NAMALWA (cell line): Measurements from ENCODE around the gene SELENOM.
"Not testable (repeated sequence)": the region's sequence is repeated elsewhere in the genome, so short reads cannot be mapped to it uniquely, and the experiment has no call there.

Experiments
- DNase-seq: peaks from one replicate; pipeline ENCODE4 v3.0.0-alpha.2; 2015; ENCODE audit warnings: low spot score

Gene SELENOM

DNA sequence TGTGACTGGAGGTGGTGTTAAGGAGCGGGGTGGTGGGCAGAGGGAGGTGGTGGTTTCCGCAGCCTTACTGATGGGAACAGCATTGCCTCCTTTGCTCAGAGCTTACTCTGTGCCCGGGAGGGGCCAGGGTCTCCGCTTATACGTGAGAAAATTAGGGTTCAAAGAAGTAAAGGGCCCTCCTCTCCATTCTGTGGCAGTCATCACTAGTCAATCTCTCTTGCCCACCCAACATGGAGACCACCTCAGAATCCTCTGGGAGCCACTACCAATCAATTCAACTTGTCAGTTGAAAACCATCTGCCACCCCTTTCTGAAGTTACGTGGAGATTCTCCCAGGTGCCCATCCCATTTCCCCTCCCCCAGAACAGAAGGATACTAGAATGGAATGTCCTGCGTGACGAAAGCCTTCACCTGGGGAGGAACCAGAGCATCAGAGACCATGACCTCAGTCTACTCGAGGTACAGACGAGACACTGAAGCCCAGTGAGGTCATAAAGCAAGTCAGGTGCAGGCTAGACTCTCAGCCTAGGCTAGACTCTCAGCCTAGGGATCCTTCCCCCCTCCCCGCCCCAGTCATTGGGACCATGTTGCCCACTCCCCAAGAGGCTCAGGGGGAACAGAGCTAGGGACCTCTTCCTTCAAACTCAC, 2.0 kb downstream of the SELENOM start:
- no peak for DNase-seq

DNA sequence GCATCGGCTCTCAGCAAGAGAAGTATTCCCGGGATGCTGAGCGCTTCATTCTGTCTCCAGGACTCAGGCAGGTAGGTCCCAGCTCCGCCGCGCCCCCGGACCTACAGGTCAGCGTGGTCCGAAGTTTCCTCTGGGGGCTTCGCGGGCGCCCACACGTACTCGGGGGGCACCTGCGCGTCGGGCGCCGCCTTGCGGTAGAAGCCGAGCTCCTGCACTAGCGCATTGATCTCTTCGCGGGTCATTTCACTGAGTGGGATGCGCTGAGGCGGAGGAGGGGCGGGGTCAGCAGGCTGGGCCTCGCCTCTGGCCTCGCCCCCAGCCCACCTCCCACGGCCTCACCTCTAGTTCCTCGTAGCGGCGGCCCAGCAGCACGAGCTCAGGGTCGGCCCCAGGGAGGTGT, 2.5 kb downstream of the SELENOM start:
- DNase-seq, result no peak

DNA sequence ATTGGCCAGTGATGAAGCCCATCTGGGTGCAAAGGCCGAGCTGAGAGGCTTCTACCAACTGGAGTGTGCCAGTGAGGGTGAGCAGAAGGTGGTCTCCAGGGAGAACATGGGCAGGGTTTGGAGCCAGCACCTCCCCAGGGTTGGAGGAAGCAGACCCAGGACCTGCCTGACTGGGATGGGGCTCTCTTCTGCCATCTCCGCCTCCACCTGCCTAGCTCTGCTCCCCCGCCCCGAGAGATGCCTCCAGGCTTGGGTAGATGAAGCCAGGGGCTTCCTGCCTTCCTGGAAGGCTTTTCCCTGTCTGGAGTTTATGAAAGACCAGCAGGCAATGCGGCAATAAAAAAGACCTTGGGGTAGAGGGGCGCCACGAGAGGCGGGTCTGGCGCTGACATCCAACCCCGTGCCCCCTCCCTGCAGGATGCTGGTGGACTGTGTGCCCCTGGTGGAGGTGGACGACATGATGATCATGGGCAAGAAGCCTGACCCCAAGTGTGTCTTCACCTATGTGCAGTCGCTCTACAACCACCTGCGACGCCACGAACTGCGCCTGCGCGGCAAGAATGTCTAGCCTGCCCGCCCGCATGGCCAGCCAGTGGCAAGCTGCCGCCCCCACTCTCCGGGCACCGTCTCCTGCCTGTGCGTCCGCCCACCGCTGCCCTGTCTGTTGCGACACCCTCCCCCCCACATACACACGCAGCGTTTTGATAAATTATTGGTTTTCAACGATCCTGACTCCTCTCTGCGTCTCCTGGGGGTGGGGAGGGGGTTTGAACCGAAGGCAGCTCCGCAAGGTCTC, 3.3 kb downstream of the SELENOM start:
- DNase-seq, result no peak

DNA sequence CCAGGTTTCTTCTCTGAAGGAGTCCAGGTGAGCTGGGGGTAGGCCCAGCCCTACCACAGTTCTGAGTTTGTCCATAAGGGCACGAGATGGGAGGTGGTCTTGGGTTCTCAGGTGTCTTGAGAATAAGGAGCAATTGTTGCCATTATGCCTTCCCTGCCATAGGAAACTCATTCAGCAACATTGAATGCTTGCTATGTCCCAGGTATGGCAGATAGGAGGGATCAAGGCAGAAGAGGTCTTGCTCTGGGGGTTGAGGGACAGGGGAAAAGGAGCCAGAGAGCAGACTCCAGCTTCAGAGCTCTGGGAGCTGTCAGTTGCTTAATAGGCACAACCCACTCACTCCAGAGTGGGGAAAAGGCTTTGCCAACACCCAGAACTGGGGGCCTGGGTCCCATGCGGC, 4.3 kb downstream of the SELENOM start:
- DNase-seq, result no peak

DNA sequence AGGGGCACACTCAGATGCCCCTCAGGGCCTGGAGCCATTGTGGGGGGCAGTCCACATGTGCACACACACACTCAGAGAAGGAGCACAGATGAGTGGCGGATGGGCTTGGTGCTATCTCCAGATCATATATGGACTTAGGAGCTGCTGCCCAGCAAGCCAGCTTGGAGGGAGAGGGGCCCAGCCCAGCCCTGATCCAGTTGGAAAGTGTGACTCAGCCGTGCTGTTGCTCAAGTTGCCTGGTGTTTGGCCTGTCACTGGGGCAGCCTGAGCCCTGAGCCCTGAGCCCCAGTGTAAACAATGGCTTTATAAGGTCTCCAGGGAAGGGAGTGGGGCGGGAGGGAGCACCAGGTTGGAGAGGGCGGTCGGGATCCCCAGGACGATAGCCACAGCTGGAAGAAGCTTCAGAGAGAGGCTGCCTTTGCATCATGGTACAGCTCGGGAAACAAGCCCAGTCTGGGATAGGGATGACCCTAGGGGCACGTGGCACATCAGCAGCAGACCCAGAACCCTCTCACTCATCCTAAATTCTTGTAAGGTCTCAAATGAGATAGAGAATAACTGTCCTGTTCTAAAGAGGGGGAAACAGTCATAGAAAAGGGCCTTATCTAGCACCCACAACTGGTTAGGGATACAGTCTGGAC, 4.8 kb downstream of the SELENOM start:
- no peak for DNase-seq

DNA sequence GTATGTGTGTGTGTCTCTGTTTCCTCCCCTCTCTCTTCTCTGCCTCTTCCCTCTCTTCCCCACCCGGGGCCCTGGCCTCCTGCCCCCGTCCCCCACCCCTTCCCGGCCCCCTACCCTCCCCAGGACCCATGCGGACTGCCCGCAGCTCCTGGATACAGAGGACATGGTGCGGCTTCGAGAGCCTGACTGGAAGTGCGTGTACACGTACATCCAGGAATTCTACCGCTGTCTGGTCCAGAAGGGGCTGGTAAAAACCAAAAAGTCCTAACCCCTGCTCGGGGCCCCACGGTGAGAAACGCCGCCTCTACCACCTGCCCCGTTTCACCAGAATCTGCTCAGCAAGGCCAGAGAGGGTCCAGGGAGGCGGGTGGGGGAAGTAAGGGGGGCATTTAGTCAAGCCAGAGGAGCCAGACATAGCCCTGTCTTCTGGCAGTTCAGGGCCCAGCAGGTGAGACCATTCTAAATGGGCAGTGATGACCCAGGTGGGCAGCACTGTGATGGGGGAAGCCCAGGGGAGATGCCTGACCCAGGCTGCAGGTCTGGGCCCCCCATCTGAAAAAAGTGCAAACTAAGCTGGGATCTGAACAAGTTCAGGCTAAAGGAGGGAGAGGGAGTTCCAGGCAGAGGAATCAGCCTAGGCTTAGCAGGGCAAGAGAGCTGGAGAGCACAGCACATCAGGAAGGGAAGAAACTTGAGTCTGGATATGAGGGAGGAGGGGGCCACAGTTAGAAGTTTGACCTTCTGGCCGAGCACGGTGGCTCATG, 6.4 kb downstream of the SELENOM start:
- DNase-seq, result no peak

DNA sequence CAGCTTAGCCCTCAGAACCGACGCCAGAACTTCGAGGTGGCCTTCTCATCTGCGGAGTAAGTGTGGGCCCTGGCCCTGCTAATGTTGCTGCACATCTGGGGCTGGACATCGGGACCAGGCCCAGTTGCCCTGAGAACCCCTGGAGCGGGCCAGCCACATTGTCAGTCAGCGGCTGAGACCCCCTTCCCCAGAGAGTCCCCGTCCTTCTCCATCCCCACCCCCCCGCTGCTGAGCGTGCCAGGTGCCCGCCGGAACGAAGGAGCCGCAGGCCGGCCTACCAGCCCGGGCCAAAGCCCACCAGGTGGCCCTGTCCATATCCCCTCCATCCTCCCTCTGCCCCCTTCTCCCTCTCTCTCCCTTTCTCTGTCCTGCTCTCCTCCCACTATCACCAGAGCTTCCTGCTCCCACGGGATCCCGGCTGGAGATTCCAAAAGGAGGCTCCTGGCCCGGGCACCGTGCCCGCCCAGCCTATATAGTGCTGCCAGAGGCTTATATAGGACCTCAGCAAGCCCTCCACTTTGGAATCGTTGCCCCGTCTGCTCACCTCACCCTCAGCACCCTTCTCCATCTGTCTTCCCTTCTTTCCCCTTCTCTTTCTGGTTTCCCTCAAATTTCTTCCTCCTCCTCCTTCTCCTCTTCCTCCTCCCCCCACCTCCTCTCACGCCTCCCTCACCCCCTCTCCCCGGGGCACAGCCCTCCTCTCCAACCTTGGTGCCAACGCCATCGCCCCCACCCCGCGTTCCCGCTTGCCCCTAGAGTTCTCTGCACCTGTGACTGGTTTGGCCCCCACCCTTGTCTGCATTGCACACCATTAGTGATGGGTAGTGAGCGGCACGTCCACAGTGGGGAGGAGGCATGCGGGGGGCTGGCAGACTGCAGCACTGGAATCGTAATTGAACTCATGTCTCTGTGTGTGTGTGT, 7.3 kb downstream of the SELENOM start:
- DNase-seq, result no peak

DNA sequence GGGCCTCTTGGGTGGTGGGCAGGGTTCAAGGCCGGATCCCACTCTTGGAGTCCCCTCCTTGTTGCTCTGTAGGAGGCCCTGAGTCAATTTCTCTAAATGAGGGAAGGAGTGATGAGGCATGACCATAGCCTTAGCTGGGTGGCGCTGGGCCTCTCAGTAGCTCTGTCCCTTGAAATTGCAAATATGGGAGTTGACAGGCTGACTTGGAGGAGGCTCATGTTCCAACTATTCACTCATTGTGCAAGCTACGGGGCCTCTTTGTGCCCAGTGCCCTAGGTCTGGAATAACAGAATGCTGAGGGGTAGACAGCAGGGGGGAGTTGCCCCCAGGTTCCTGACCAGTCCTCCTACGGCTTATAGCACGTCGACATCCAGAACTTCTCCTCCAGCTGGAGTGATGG, 8.0 kb downstream of the SELENOM start:
- no peak for DNase-seq

DNA sequence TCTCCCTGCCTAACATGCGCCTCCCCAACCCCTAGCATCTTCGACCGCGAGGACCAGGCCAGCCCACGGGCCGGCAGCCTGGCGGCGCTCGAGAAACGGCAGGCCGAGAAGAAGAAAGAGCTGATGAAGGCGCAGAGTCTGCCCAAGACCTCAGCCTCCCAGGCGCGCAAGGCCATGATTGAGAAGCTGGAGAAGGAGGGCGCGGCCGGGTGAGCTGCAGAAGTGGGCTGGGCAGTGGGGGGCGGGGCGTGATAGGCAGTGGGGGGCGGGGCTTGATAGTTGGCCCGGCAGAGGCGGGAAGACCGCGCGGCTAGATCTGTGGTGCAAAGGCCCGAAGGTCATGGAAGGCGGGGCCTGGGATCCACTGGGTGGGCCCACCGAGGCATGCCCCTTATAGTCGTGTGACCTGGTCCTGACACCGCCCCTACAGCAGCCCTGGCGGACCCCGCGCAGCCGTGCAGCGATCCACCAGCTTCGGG, 8.7 kb downstream of the SELENOM start:
- no peak for DNase-seq

DNA sequence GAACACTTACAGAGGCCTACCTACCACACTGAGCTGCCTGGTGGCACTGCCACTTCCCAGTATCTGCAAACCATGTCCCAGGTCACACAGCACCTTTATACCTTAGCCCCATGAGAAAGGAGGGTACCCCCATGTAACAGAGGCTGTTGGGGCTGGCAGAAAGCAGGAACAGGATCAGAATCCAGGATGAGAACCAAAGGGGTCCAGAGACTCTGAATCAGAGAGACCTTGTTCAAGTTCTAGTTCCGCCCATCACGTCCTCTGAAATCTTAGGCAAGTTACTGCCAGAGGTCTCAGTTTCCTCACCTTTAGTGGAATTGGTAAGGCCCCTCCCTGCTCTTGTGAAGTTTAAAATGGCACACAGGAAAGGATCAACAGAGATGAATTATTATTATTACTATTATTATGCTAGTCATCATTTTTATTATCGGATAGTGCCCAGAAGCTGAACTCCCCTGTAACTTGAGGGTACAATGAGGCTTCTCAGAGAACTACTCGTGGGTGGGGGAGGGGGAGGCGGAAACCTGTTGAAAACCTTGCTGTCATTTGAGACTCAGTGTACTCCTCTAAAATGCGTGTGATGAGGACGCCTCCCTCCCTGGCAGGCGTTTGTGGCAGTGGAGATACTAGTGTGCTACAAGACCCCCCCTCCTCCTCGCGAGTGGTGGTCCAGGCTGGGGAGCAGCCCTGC, 9.3 kb downstream of the SELENOM start:
- DNase-seq, result no peak

DNA sequence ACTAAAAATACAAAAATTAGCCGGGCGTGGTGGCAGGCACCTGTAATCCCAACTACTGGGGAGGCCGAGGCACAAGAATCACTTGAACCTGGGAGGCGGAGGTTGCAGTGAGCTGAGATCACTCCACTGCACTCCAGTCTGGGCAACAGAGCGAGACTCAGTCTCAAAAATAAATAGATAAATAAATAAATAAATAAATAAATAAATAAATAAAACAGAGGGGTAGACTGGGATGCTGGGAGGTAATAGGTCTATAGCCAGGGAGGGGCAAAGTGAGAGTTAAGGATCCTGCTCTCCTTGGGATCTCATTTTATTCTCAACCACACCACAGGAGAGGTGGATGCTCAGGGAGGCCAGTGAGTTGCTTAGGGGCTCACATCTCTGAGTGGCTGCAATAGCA, 9.8 kb downstream of the SELENOM start:
- not testable (repeated sequence) for DNase-seq

DNA sequence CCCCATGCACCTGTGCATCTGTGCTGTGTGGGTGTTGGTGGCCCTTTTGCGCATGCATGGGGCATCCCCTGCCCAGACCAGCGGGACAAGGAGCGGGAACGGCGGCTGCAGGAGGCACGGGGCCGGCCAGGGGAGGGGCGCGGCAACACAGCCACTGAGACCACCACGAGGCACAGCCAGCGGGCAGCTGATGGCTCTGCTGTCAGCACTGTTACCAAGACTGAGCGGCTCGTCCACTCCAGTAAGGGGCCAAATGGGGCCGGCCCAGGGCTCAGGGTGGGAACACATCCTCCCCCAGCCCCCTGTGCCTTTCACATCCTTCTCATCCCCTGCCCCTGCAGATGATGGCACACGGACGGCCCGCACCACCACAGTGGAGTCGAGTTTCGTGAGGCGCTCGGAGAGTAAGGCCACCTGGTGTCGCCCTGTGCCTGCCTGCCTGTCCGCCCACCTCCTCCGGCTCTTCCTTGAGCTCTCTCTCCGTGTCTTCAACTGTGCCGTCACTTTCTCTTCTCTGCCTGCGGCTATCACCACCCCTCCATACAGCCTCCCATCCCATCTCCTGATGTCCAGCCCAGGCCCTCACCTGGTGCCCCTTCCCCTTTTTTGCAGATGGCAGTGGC, 10.6 kb downstream of the SELENOM start:
- DNase-seq, result no peak

DNA sequence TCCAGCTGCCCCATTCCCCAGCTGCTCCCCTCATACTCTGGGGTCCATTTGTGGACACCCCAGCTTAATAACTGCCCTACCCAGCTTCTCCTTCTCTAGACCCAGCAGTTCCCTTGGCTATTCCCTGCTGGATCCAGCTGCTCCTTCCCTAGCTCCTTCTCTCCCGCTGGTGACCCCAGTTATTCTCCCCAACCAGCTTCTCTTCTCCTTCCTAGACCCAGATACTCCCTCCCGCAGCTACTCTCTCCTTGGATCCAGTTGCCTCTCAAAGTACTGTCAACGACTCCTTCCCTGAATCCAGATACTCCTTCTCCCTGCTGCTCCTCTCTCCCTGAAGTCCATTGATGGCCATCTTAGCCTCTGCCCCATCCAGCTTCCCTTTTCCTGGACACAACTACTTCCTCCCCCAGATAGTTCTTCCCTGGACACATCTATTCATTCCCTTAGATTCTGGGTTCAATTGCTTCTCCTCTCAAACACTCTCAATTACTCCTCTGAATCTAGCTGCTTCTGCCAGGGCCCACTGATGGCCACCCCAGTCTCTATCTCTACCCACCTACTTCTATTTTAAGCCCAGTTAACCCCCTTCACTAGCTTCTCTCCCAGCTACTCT, 11.6 kb downstream of the SELENOM start:
- no peak for DNase-seq

DNA sequence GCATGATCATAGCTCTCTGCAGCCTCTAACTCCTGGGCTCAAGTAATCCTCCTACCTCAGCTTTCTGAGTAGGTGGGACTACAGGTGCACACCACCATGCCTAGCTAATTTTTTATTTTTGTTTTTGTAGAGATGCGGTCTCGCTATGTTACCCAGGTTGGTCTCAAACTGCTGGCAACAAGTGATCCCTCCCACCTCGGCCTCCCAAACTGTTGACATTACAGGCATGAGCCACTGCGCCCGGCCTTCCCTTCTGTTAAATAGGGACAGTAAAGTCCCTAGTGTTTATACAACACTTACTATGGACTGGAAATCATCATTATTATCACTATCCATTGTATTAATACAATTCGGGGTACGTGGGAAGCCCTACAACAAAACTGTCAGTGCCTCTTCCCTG, 12.6 kb downstream of the SELENOM start:
- DNase-seq, result no peak

DNA sequence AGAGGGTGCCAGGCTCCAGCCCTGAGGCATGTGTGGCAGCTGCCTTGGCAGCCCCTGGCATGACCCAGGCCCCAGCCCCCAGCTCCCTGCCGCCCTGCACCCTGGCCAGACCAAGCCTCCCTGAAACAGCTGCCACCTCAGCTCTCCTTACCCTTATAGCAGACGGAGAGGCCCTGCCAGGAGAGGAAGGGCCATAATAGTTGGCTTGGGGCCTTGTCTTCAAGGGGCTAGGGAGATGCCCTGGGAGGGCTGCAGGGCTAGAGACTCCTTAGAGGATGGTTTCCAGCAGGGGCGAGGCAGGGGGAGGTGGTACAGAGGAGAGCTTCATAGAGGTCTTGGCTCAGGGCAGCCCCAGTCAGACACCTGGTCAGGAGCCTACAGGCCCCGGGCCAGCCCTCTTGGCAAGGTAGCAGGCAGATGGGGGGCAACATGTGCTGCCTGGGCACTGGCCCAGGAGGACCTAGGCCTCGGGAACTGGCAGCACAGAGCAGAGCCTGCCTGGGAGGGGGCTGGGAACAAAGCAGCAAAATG, 13.3 kb downstream of the SELENOM start:
- DNase-seq, result no peak

DNA sequence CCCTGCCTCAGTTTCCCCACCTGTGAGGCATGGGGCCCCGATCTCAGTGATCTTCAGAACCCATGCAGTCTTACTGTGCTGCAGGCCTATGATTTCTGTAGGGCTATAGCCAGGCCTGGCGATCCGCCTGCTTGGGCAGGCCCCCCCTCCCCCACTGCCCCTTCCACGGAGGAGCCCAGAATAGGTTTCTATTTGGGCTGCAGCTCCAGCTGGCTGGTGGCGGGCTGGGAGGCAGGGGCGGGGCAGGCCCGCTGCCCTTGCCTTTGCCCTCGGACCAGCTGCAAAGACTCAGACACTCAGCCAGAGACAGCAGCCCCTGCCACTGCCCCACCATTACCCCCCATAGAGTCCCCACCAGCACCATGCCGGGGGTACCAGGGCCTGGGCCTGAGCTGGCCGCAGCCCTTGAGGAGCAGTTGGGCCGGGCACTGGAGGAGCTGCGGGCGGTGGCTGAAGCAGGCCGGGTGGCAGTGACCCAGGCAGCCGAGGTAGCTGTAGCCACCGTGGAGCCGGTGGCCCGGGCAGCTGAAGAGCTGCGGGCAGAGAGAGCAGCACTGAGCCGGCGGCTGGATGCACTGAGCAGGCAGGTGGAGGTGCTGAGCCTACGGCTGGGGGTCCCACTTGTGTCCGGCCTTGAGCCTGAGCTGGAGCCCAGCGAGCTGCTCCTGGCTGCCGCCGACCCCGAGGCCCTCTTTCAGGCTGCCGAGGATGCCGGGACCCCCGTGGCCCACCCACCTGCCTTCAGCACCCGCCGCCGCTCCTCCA, 14.1 kb downstream of the SELENOM start:
- DNase-seq, result no peak

DNA sequence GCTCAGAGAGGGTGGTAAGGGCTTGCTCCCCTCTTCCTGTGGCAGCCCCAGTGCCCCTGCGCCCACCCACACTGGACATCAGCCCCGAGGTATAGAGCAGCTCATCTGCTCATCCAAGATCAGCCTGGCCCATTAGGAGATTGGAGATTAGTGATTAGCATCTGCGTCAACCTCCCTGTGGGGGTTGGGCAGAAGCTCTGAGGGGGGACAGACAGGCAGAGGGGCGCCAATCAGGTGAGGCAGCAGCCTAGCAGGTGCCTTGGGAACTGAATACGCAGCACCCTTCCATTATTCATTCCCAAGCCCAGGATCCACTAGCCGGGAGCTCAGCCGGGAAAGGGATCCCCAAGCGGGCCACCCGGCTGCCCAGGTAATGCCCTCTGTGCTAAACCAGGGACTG, 15.2 kb downstream of the SELENOM start:
- no peak for DNase-seq

DNA sequence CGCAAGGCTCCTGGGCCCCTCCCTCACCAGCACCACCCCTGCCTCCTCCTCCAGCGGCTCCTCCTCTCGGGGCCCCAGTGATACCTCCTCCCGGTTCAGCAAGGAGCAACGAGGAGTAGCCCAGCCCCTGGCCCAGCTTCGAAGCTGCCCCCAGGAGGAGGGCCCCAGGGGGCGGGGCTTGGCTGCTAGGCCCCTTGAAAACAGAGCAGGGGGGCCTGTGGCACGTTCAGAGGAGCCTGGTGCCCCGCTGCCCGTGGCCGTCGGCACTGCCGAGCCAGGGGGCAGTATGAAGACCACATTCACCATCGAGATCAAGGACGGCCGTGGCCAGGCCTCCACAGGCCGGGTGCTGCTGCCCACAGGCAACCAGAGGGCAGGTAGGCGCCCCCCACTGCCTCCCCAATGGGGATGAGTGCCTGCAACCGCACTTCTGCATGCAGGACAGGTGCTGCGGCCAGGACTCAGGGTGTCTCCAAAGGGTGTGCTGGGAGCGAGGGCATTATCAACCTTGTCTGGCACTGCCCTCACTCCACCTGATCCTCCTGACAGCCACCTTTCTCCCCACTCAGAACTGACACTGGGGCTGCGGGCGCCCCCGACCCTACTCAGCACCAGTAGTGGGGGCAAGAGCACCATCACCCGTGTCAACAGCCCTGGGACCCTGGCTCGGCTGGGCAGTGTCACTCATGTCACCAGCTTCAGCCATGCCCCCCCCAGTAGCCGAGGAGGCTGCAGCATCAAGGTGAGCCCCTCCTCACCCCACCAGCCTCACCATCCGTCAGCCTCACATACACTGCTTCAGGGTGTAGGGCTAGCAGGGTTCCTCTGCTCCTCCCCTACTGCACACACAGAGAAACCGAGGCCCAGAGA, 16.0 kb downstream of the SELENOM start:
- DNase-seq, result no peak
